Trophoblast cell (in vitro differentiated cells and primary cell): Measurements from ENCODE around the gene ZNF385C.

Experiments used
- DNase-seq, 2 donors: peaks; one replicate each; pipeline ENCODE4 v3.0.0-alpha.2; 2016
- H2AFZ ChIP-seq: 2 replicates; pipeline ENCODE4 v1.6.1; 2013; ENCODE audit warnings: low read length, moderate library complexity, mild to moderate bottlenecking; ENCODE audit not compliant: insufficient read depth, poor library complexity
- H2AK5ac ChIP-seq: 2 replicates; pipeline ENCODE4 v1.6.1; 2013; ENCODE audit warnings: mild to moderate bottlenecking, low read length
- H2BK120ac ChIP-seq: 2 replicates; pipeline ENCODE4 v1.6.1; 2013; ENCODE audit warnings: low read length, mild to moderate bottlenecking, moderate library complexity; ENCODE audit not compliant: insufficient read depth, poor library complexity
- H2BK12ac ChIP-seq: 2 replicates; pipeline ENCODE4 v1.6.1; 2013; ENCODE audit warnings: mild to moderate bottlenecking, low read length, moderate library complexity
- H2BK5ac ChIP-seq: 2 replicates; pipeline ENCODE4 v1.6.1; 2013; ENCODE audit warnings: low read length, low read depth, moderate library complexity, mild to moderate bottlenecking; ENCODE audit not compliant: poor library complexity
- H3K14ac ChIP-seq: 2 replicates; pipeline ENCODE4 v1.6.1; 2013; ENCODE audit warnings: mild to moderate bottlenecking, low read length
- H3K18ac ChIP-seq: 2 replicates; pipeline ENCODE4 v1.6.1; 2013; ENCODE audit warnings: mild to moderate bottlenecking, low read length
- H3K23ac ChIP-seq: 2 replicates; pipeline ENCODE4 v1.6.1; 2013; ENCODE audit warnings: low read length
- H3K27ac ChIP-seq: 2 replicates; pipeline ENCODE4 v1.5.1; 2013; ENCODE audit warnings: low read depth, mild to moderate bottlenecking, inconsistent platforms, low read length, moderate library complexity
- H3K27me3 ChIP-seq: 2 replicates; pipeline ENCODE4 v1.6.1; 2013; ENCODE audit warnings: inconsistent platforms, mild to moderate bottlenecking, low read length, moderate library complexity; ENCODE audit not compliant: insufficient read depth
- H3K36me3 ChIP-seq, 2 experiments: 1 replicate in 1 of 2; 2 replicates in 1 of 2; pipeline ENCODE4 v1.6.1; 2013; ENCODE audit warnings: low read length in 2 of 2, mild to moderate bottlenecking in 2 of 2, moderate library complexity in 1 of 2; ENCODE audit not compliant: insufficient read depth in 2 of 2, control insufficient read depth in 1 of 2
- H3K4ac ChIP-seq: 2 replicates; pipeline ENCODE4 v1.6.1; 2013; ENCODE audit warnings: low read depth, mild to moderate bottlenecking, low read length, moderate library complexity
- H3K4me1 ChIP-seq, 2 experiments: 1 replicate in 1 of 2; 2 replicates in 1 of 2; pipeline ENCODE4 v1.6.1; 2013; ENCODE audit warnings: low read length in 2 of 2, mild to moderate bottlenecking in 2 of 2, moderate library complexity in 1 of 2; ENCODE audit not compliant: insufficient read depth in 2 of 2, control insufficient read depth in 1 of 2
- H3K4me2 ChIP-seq: 2 replicates; pipeline ENCODE4 v1.6.1; 2013; ENCODE audit warnings: inconsistent platforms, mild to moderate bottlenecking, low read length, moderate library complexity
- H3K4me3 ChIP-seq: 2 replicates; pipeline ENCODE4 v1.5.1; 2013; ENCODE audit warnings: mild to moderate bottlenecking, low read depth, low read length, inconsistent platforms
- H3K79me1 ChIP-seq: one replicate; pipeline ENCODE4 v1.6.1; 2013; ENCODE audit warnings: low read length
- H3K79me2 ChIP-seq: 2 replicates; pipeline ENCODE4 v1.6.1; 2013; ENCODE audit warnings: low read length, mild to moderate bottlenecking; ENCODE audit not compliant: control insufficient read depth, insufficient read depth, poor library complexity
- H3K9ac ChIP-seq: 2 replicates; pipeline ENCODE4 v1.6.1; 2013; ENCODE audit warnings: mild to moderate bottlenecking, low read length
- H3K9me3 ChIP-seq: 2 replicates; pipeline ENCODE4 v1.6.1; 2013; ENCODE audit warnings: low read depth, mild to moderate bottlenecking, control low read depth, inconsistent platforms, low read length; ENCODE audit not compliant: insufficient read depth
- H4K12ac ChIP-seq: 2 replicates; pipeline ENCODE4 v1.6.1; 2013; ENCODE audit warnings: low read depth, mild to moderate bottlenecking, low read length, moderate library complexity
- H4K8ac ChIP-seq: 2 replicates; pipeline ENCODE4 v1.6.1; 2013; ENCODE audit warnings: low read depth, mild to moderate bottlenecking, low read length, moderate library complexity
- H4K91ac ChIP-seq: one replicate; pipeline ENCODE4 v1.6.1; 2013; ENCODE audit warnings: low read depth, mild to moderate bottlenecking, low read length, moderate library complexity
- WGBS: extraction: QIAGEN DNeasy Blood & Tissue Kit; methylation state at CpG from one replicate; pipeline ENCODE4 v1.1.7; 2013; ENCODE audit warnings: missing lambda C conversion rate; ENCODE audit not compliant: insufficient read length, insufficient coverage; ENCODE audit errors: extremely low coverage; 5-methylcytosine and 5-hydroxymethylcytosine counted together

The ZNF385C gene

DNA sequence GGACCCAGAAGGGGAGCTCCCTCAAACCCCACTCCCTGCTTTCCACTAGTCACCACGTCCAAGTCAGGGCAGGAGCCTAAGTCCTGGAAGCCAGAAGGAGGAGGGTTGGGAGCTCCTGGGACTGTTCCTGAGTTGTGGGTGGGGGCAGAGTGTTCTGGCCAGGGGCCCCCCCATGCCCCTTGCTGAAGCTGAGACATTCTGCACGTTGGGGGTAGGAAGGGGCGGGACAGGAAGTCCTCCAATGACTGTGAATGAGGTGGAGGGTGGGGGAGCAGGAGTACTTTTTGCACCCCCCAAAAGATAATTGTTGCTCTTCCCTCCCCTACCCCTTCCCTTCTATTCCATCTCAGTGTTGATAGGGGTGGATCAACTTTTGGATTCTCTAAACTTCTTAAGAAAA, 26.5 kb downstream of the ZNF385C start:
- H3K4ac ChIP-seq, result no peak overlapping the region
- H3K4me3 ChIP-seq, result no peak overlapping the region
- no peaks in the 10 kb centered on the region for H3K36me3 ChIP-seq
- no peaks in the 10 kb centered on the region for H3K79me2 ChIP-seq
- no peaks in the 10 kb centered on the region for H3K9me3 ChIP-seq
- no peak overlapping the region for H4K8ac ChIP-seq
- H4K91ac ChIP-seq, result no peak overlapping the region
- no peak overlapping the region for H2BK120ac ChIP-seq
- H3K4me1 ChIP-seq, result no peaks in the 10 kb centered on the region
- H3K9ac ChIP-seq, result no peak overlapping the region
- no peak overlapping the region for H3K14ac ChIP-seq
- H3K23ac ChIP-seq, result no peak overlapping the region
- no peak overlapping the region for H3K27ac ChIP-seq
- no peak overlapping the region for H3K4me2 ChIP-seq
- H4K12ac ChIP-seq, result no peak overlapping the region
- H2BK5ac ChIP-seq, result no peak overlapping the region
- no peaks in the 10 kb centered on the region for H3K79me1 ChIP-seq
- H2AK5ac ChIP-seq, result no peak overlapping the region
- no CpG with 5 or more reads among the region's 3 CpGs for WGBS
- no peak overlapping the region for H2AFZ ChIP-seq
- no peak overlapping the region for H2BK12ac ChIP-seq
- peaks cover 23% of the 10 kb centered on the region for H3K27me3 ChIP-seq
- DNase-seq, result no peak
- no peak overlapping the region for H3K18ac ChIP-seq

DNA sequence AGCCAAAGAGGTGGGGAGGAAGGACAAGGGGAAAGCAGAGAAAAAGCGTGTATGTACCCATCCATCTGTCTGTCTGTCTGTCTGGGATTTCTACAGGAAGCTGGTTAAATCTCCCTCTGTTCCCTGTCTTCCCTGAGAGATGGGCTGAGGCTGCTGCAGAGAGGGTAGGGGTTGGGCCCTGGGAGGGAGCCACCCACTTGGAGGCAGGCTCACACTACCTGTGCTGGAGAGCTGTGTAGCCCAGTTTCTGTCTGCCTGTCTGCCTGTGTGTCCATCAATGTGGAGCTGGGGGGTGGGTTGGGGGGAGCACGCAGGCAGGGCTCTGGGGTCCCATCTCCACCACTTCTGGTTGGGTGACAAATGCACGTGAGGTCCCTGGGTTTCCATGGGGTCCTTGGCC, 29.3 kb downstream of the ZNF385C start:
- Histone ChIP-seq H2AFZ (no peak overlapping the region), H4K12ac (no peak overlapping the region), H3K14ac (no peak overlapping the region), H2BK5ac (no peak overlapping the region), H3K9ac (no peak overlapping the region), H3K4me2 (no peak overlapping the region), H4K8ac (no peak overlapping the region), H3K9me3 (no peaks in the 10 kb centered on the region), H2BK120ac (no peak overlapping the region), H3K23ac (no peak overlapping the region), H3K4ac (no peak overlapping the region), H3K27me3 (peaks cover 23% of the 10 kb centered on the region), H3K4me3 (no peak overlapping the region), H2AK5ac (no peak overlapping the region), H3K36me3 (no peaks in the 10 kb centered on the region), H4K91ac (no peak overlapping the region), H3K27ac (no peak overlapping the region), H3K4me1 (no peaks in the 10 kb centered on the region), H3K79me1 (no peaks in the 10 kb centered on the region), H3K79me2 (no peaks in the 10 kb centered on the region), H3K18ac (no peak overlapping the region), H2BK12ac (no peak overlapping the region)
- WGBS, result no CpG with 5 or more reads among the region's 3 CpGs
- no peak for DNase-seq

DNA sequence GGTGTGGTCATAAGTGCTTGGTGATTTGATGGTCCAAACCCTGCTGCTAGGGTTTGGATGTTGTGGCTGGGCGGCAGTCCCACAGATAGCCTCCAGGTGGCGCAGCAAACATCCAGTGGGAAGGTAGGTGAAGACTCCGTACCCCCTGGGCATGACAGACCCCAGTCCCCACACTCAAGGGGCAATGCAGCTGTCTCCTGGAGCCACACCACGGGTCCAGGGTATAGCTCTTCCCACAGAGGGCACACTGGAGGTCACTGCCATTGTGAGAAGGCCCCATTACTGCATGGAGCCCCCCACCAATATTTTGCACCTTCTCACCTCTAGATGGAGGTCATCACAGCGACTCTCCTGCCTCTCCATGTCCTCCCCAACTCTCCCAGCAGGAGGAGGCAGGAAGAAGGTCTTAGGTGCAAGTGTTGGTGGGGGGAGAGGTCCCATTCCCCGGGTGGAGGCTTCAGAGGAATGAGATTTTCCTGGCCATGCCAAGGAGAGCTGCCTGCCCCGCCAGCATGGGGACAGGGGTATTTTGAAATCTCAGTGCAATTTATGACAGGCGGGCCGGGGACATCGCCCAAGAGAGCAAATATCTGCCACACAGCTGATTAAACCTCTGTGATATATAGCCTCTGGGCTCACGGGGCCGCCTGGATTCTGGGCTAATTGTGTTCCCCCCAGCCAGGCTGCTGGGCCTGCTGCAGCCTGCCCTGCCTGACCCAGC, 30.7 kb downstream of the ZNF385C start:
- H2BK5ac ChIP-seq, result no peak overlapping the region
- WGBS, result no CpG with 5 or more reads among the region's 12 CpGs
- H3K79me1 ChIP-seq, result no peaks in the 10 kb centered on the region
- no peaks in the 10 kb centered on the region for H3K79me2 ChIP-seq
- peak; percentile 50 to 82 for DNase-seq
- H2BK120ac ChIP-seq, result no peak overlapping the region
- no peak overlapping the region for H4K12ac ChIP-seq
- no peak overlapping the region for H3K14ac ChIP-seq
- H3K4me2 ChIP-seq, result no peak overlapping the region
- no peak overlapping the region for H4K91ac ChIP-seq
- no peak overlapping the region for H3K4ac ChIP-seq
- no peaks in the 10 kb centered on the region for H3K9me3 ChIP-seq
- H3K27me3 ChIP-seq, result peaks cover 12% of the 10 kb centered on the region
- no peak overlapping the region for H3K18ac ChIP-seq
- no peak overlapping the region for H3K27ac ChIP-seq
- H3K36me3 ChIP-seq, result no peaks in the 10 kb centered on the region
- H3K4me1 ChIP-seq, result no peaks in the 10 kb centered on the region
- H2BK12ac ChIP-seq, result no peak overlapping the region
- no peak overlapping the region for H4K8ac ChIP-seq
- no peak overlapping the region for H3K9ac ChIP-seq
- no peak overlapping the region for H3K23ac ChIP-seq
- no peak overlapping the region for H3K4me3 ChIP-seq
- H2AFZ ChIP-seq, result no peak overlapping the region
- H2AK5ac ChIP-seq, result no peak overlapping the region

DNA sequence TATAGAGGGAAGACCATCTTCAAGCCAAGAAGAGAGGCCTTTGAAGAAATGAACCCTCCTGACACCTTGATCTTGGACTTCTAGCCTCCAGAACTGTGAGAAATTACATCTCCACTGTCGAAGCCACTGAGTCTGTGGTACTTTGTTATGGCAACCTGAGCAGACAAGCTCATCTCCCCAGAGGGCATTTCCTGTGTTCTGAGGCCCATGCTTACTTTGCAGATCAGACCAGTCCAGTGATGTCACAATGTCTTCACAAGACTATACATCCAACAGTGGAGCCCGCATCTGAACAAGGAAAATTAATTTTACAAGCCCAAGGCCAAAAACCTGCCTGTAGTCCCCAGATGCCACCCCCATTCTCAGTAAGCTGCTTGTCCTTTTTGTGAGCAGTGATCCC, 33.1 kb downstream of the ZNF385C start:
- H3K14ac ChIP-seq, result no peak overlapping the region
- no peak overlapping the region for H3K23ac ChIP-seq
- no peaks in the 10 kb centered on the region for H3K27me3 ChIP-seq
- H2BK120ac ChIP-seq, result no peak overlapping the region
- no CpG with 5 or more reads among the region's 2 CpGs for WGBS
- H2AK5ac ChIP-seq, result no peak overlapping the region
- H4K8ac ChIP-seq, result no peak overlapping the region
- H2BK12ac ChIP-seq, result no peak overlapping the region
- no peaks in the 10 kb centered on the region for H3K79me2 ChIP-seq
- H3K4me3 ChIP-seq, result no peak overlapping the region
- no peaks in the 10 kb centered on the region for H3K4me1 ChIP-seq
- H3K9ac ChIP-seq, result no peak overlapping the region
- H3K36me3 ChIP-seq, result no peaks in the 10 kb centered on the region
- no peak overlapping the region for H3K4ac ChIP-seq
- no peak overlapping the region for H3K27ac ChIP-seq
- H3K4me2 ChIP-seq, result no peak overlapping the region
- H3K9me3 ChIP-seq, result peaks cover 1% of the 10 kb centered on the region
- H3K79me1 ChIP-seq, result no peaks in the 10 kb centered on the region
- no peak overlapping the region for H2AFZ ChIP-seq
- peak in 1 of 2 donors; percentile 52 for DNase-seq
- H3K18ac ChIP-seq, result no peak overlapping the region
- no peak overlapping the region for H4K91ac ChIP-seq
- no peak overlapping the region for H2BK5ac ChIP-seq
- no peak overlapping the region for H4K12ac ChIP-seq
